Retina (tissue), 1 donor: ENCODE results near the gene ZNF284.
"Not testable (repeated sequence)": the region's sequence is repeated elsewhere in the genome, so short reads cannot be mapped to it uniquely, and the experiment has no call there.

Experiments used
- DNase-seq: peaks from one replicate; pipeline ENCODE4 v3.0.0-alpha.2; 2016

The ZNF284 gene

DNA sequence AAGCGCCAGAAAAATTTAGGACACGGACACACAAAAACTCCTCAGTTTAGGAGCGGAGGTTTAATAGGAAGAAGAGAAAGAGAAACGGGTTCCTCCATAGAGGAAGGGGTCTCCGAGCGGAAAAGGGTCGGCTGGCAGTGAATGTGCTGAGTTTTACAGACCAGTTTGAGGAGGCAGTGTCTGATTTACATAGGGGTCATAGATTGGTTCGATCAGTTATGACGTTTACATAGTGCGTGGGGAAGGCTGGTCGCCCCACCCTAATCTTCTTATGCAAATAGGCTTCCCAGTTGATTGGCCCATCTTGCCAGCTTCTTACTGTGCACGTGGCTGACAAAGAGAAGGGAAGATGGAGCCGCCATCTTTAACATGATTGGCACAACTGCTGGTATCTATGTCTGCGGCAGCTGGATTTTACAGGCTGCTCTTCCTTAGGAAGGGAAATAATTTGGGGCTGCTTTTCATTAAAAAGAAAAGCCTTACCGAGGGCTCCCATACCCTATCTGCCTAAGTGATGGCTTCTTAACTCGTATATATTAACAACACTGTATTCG lies 40.0 kb downstream of the ZNF284 start:
- DNase-seq: peak; percentile 60

DNA sequence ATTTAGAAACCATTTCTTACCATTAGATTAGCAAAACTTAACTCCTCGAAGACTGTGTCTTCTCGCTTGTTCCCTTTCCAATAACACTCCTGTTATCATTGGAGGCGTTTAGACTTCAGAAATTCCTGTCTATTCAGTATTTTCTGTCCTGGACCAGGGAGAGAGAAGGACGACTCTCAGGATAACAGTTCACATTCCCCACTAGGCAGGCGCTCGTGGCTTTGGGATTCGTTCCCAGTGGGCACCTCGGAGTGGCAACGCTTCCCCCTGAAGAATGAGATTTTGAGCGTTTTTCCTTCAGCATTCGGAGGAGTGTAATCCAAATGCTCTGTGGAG lies 40.8 kb downstream of the ZNF284 start:
- DNase-seq: no peak

DNA sequence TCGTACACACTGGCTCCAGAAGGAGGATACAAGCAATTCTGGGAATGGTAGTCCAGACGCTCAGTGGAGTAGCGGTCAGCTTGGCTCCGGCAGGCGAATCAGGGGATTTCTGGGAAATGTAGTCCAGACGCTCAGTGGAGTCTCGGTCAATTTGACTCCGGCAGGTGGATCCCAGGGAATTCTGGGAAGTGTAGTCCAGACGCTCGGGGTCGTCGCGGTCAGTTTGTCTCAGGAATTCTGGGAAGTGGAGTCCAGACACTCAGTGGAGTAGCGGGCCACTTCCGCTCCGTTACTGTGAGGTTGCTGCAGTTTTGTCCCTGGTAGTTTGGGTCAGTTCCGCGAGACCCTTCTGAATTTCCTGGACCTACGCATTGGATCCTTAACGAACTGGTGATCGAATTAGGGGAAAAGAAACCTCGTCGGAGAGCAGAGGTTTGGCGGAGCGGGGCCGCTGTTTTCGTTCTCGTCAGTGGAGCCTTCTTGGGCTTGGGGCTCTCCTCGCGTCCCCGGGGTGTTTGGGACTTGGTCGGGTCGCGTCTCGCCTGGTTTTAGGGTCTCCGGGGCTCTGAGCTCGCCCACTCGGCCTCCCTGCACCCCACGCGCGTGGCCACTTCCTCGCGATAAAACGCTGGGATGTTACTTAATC lies 41.3 kb downstream of the ZNF284 start, which contains the start of gene ZNF225:
Gene ZNF225, plus strand, starts transcription at position 262 of the 646 bp plus-strand sequence. CDS start 2,429 bp downstream, outside the sequence.
- DNase-seq: peak; percentile 97

DNA sequence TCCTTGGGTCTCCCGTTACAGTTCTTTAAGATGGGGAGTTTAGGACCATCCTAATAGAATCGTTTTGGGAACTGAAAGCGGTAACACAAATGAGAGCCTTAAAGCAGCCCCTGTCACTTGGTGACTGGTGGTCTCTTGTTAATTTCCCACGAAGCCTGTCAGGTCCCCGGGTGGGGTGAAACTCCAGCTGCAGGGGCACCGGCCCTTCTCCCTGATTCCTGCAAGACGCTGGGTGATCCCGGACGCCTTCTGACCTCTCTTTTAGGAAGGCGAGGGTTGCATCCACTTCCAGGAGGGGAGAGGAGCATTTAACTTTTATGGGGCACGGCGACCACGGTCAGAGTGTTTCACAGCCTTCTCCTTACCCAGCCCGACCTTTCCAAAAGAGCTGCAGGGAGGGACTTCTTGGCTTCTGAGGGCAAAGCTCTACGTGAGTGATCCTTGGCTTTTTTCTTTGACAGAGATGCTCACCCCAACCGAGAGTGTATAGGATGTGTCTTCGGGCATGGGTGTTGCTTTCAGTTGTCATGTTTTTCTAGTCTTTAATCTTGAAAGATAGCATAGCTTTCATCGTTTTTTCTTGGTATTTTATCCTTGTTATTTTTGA lies 41.9 kb downstream of the ZNF284 start:
- no peak for DNase-seq

DNA sequence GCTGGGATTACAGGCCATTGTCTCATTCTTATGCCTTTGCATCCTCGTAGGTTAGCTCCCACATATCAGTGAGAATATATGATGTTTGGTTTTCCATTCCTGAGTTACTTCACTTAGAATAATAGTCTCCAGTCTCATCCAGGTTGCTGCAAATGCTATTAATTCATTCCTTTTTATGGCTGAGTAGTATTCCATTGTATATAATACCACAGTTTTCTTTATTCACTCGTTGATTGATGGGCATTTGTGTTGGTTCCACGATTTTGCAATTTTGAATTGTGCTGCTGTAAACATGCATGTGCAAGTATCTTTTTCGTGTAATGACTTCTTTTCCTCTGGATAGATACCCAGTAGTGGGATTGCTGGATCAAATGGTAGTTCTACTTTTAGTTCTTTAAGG lies 49.2 kb downstream of the ZNF284 start:
- DNase-seq: not testable (repeated sequence)

DNA sequence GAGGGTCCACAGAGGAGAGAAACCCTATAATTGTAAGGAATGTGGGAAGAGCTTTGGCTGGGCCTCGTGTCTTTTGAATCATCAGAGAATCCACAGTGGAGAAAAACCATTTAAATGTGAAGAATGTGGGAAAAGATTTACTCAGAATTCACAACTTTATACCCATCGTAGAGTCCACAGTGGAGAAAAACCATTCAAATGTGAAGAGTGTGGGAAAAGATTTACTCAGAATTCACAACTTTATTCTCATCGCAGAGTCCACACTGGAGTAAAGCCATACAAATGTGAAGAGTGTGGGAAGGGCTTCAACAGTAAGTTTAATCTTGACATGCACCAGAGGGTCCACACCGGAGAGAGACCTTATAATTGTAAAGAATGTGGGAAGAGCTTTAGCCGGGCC lies 60.0 kb downstream of the ZNF284 start:
- DNase-seq: no peak
